OCI-LY3 (cell line): ENCODE measurements around the gene INVS.

Experiments used
- H2AFZ ChIP-seq: fragments of 200-600, 300-600 bp; shearing (Covaris generic); 2 replicates; pipeline ENCODE4 v1.6.0; 2014; ENCODE audit warnings: antibody characterized with exemption, low read depth, low read length
- H3K27ac ChIP-seq: fragments of 200-600, 300-600 bp; sonication (generic); 2 replicates; pipeline ENCODE4 v1.5.1; 2014; ENCODE audit warnings: mild to moderate bottlenecking, low read length, moderate library complexity, mixed read lengths
- H3K27me3 ChIP-seq: fragments of 200-600, 300-600 bp; sonication (generic); 2 replicates; pipeline ENCODE4 v1.6.1; 2014; ENCODE audit warnings: low read depth, low read length, mixed read lengths
- H3K36me3 ChIP-seq: fragments of 200-600, 300-600 bp; sonication (generic); replicated peaks from 2 replicates; pipeline ENCODE3; 2014; ENCODE audit warnings: low read depth, low read length, mixed read lengths
- H3K4me1 ChIP-seq: fragments of 300-600, 200-600 bp; sonication (generic); 2 replicates; pipeline ENCODE4 v1.6.1; 2014; ENCODE audit warnings: low read length, mixed read lengths
- H3K4me2 ChIP-seq: fragments of 200-600, 300-600 bp; sonication (generic); 2 replicates; pipeline ENCODE4 v1.6.1; 2014; ENCODE audit warnings: low read length, mixed read lengths
- H3K4me3 ChIP-seq: fragments of 300-600, 200-600 bp; sonication (generic); 2 replicates; pipeline ENCODE4 v1.5.1; 2014; ENCODE audit warnings: antibody characterized with exemption, mild to moderate bottlenecking, low read length, moderate library complexity
- H3K79me2 ChIP-seq: fragments of 300-600, 200-600 bp; shearing (Covaris generic); 2 replicates; pipeline ENCODE4 v1.6.1; 2014; ENCODE audit warnings: mild to moderate bottlenecking, low read length, mixed read lengths
- H3K9ac ChIP-seq: fragments of 300-600, 200-600 bp; shearing (Covaris generic); 2 replicates; pipeline ENCODE4 v1.6.0; 2014; ENCODE audit warnings: mild to moderate bottlenecking, low read length, moderate library complexity
- H3K9me3 ChIP-seq: fragments of 200-600, 300-600 bp; shearing (Covaris generic); 2 replicates; pipeline ENCODE4 v1.6.1; 2014; ENCODE audit warnings: low read length, mixed read lengths; ENCODE audit not compliant: insufficient read depth
- H4K20me1 ChIP-seq: fragments of 200-600, 300-600 bp; sonication (generic); 2 replicates; pipeline ENCODE4 v1.6.1; 2016; ENCODE audit warnings: low read length, mixed read lengths; ENCODE audit not compliant: insufficient read depth
- EZH2phosphoT487 ChIP-seq: fragments of 200-600 bp; shearing (Covaris generic); IDR thresholded peaks from 2 replicates; pipeline ENCODE4 v1.6.1; 2018; ENCODE audit warnings: antibody characterized with exemption, mixed run types, low read depth
- TF ChIP-seq, protein P1 (sequence below): fragments of 200-600, 300-600 bp; sonication (generic); IDR thresholded peaks from 2 replicates; pipeline ENCODE4 v1.5.1; 2014; ENCODE audit warnings: antibody characterized with exemption, low read length, low read depth

Gene INVS

GRCh38 chr9:100070104-100071041 lies 28.7 kb upstream of the INVS start:
- Histone ChIP-seq H4K20me1 (peaks cover 4% of the 10 kb centered on the region; the same call in 1 of the 2 replicates), H3K79me2 (peaks cover 9% of the 10 kb centered on the region; the same call in 1 of the 2 replicates), H2AFZ (no peak overlapping the region), H3K36me3 (peaks cover 5% of the 10 kb centered on the region), H3K9me3 (no peaks in the 10 kb centered on the region), H3K4me3 (no peak overlapping the region), H3K27ac (no peak overlapping the region), H3K27me3 (no peaks in the 10 kb centered on the region), H3K9ac (no peak overlapping the region), H3K4me1 (peaks cover 4% of the 10 kb centered on the region), H3K4me2 (no peak overlapping the region)
- no peak for TF ChIP-seq EZH2phosphoT487
- TF ChIP-seq, protein P1, sequence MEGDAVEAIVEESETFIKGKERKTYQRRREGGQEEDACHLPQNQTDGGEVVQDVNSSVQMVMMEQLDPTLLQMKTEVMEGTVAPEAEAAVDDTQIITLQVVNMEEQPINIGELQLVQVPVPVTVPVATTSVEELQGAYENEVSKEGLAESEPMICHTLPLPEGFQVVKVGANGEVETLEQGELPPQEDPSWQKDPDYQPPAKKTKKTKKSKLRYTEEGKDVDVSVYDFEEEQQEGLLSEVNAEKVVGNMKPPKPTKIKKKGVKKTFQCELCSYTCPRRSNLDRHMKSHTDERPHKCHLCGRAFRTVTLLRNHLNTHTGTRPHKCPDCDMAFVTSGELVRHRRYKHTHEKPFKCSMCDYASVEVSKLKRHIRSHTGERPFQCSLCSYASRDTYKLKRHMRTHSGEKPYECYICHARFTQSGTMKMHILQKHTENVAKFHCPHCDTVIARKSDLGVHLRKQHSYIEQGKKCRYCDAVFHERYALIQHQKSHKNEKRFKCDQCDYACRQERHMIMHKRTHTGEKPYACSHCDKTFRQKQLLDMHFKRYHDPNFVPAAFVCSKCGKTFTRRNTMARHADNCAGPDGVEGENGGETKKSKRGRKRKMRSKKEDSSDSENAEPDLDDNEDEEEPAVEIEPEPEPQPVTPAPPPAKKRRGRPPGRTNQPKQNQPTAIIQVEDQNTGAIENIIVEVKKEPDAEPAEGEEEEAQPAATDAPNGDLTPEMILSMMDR: no peak

- Histone ChIP-seq H3K4me1 (peaks cover 4% of the 10 kb centered on the region), H3K36me3 (peaks cover 5% of the 10 kb centered on the region), H3K4me3 (no peak overlapping the region), H3K27me3 (no peaks in the 10 kb centered on the region), H3K4me2 (no peak overlapping the region), H3K9me3 (no peaks in the 10 kb centered on the region), H3K79me2 (peaks cover 10% of the 10 kb centered on the region; the same call in 1 of the 2 replicates), H3K9ac (no peak overlapping the region), H3K27ac (no peak overlapping the region), H4K20me1 (peaks cover 3% of the 10 kb centered on the region; the same call in 1 of the 2 replicates), H2AFZ (no peak overlapping the region)
- TF ChIP-seq EZH2phosphoT487: no peak
- TF ChIP-seq, protein P1: no peak
Observed at GRCh38 chr9:100071271-100071670, 27.8 kb upstream of the INVS start.

DNA sequence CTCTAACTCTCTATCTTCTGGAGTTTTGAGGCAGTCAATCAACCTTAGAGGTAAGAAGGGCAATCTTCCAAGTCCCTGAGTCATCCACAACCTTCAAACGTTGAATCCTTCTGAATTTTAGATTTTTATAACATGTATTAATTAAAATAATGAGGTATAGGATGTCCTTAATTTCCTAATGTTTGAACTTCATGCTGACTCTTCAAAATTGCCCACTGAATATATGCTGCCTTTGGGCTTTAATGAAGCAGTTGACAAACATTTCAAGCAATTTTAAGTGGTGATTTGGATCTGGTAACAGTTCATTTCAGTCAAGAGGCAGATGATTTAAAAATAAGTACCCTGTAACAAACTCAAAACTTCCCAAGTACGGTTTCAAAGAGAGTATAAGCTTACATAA lies 26.2 kb upstream of the INVS start:
- Histone ChIP-seq H3K4me2 (no peak overlapping the region), H3K9me3 (no peaks in the 10 kb centered on the region), H3K4me3 (no peak overlapping the region), H3K4me1 (peaks cover 4% of the 10 kb centered on the region), H4K20me1 (no peaks in the 10 kb centered on the region; the same call in 1 of the 2 replicates), H3K36me3 (no peaks in the 10 kb centered on the region), H3K9ac (no peak overlapping the region), H3K27me3 (no peaks in the 10 kb centered on the region), H3K79me2 (peaks cover 17% of the 10 kb centered on the region; the same call in 1 of the 2 replicates), H3K27ac (no peak overlapping the region), H2AFZ (no peak overlapping the region)
- TF ChIP-seq, protein P1: no peak
- TF ChIP-seq EZH2phosphoT487: no peak

- H3K9me3 ChIP-seq: no peaks in the 10 kb centered on the region
- H3K4me3 ChIP-seq: no peak overlapping the region
- H3K4me2 ChIP-seq: no peak overlapping the region
- H2AFZ ChIP-seq: no peak overlapping the region
- TF ChIP-seq EZH2phosphoT487: no peak
- TF ChIP-seq, protein P1: no peak
- no peak overlapping the region for H3K27ac ChIP-seq
- H4K20me1 ChIP-seq: no peaks in the 10 kb centered on the region; the same call in 1 of the 2 replicates
- no peak overlapping the region for H3K9ac ChIP-seq
- H3K79me2 ChIP-seq: peaks cover 24% of the 10 kb centered on the region; the same call in 1 of the 2 replicates
- no peaks in the 10 kb centered on the region for H3K27me3 ChIP-seq
- H3K4me1 ChIP-seq: peaks cover 4% of the 10 kb centered on the region
- no peaks in the 10 kb centered on the region for H3K36me3 ChIP-seq
Observed at GRCh38 chr9:100074093-100074492, 24.9 kb upstream of the INVS start.
